DMS53 treated with DMSO at 0.1 percent for 48 hours (cell line): ENCODE measurements around the gene ARL2BP.

ENCODE experiments used
- DNase-seq: peaks from one replicate; lab custom pipeline; 2025; ENCODE audit not compliant: unreplicated experiment; lab: John Stamatoyannopoulos, UW

ARL2BP gene

GRCh38 chr16:57235128-57236021 lies 9.7 kb upstream of the ARL2BP start:
- peak; percentile 9 for DNase-seq

- DNase-seq = no peak
Measured at GRCh38 chr16:57236022-57236350, 9.1 kb upstream of the ARL2BP start.

GRCh38 chr16:57238682-57239081 lies 6.4 kb upstream of the ARL2BP start:
- DNase-seq = no peak

GRCh38 chr16:57239107-57239506 lies 6.0 kb upstream of the ARL2BP start:
- no peak for DNase-seq

- DNase-seq = no peak
Measured at GRCh38 chr16:57240851-57241250, 4.2 kb upstream of the ARL2BP start.

- DNase-seq = no peak
Measured at GRCh38 chr16:57242650-57243049, 2.4 kb upstream of the ARL2BP start.

- DNase-seq = no peak
Measured at GRCh38 chr16:57244463-57244766, 644 bp upstream of the ARL2BP start.

GRCh38 chr16:57245472-57246113 lies 534 bp downstream of the ARL2BP start:
- peak; percentile 18 for DNase-seq

- no peak for DNase-seq
Measured at GRCh38 chr16:57251352-57251751, 6.3 kb downstream of the ARL2BP start.

- no peak for DNase-seq
Measured at GRCh38 chr16:57252148-57252721, 7.2 kb downstream of the ARL2BP start.

GRCh38 chr16:57253466-57253865 lies 8.4 kb downstream of the ARL2BP start:
- no peak for DNase-seq

- no peak for DNase-seq
Measured at GRCh38 chr16:57255686-57256415, 10.8 kb downstream of the ARL2BP start.

- DNase-seq = no peak
Measured at GRCh38 chr16:57256601-57257395, 11.7 kb downstream of the ARL2BP start.

- DNase-seq = no peak
Measured at GRCh38 chr16:57257455-57258070, 12.5 kb downstream of the ARL2BP start.

GRCh38 chr16:57258226-57258909 lies 13.3 kb downstream of the ARL2BP start:
- DNase-seq = no peak

GRCh38 chr16:57258910-57259475 lies 13.9 kb downstream of the ARL2BP start:
- DNase-seq = no peak

GRCh38 chr16:57260294-57260929 lies 15.4 kb downstream of the ARL2BP start:
- DNase-seq = no peak

GRCh38 chr16:57261806-57262205 lies 16.7 kb downstream of the ARL2BP start:
- no peak for DNase-seq
